NCI-H1694 treated with DMSO at 0.1 percent for 48 hours (cell line): ENCODE results near the gene SLC12A5.
"Not testable (repeated sequence)": the region's sequence is repeated elsewhere in the genome, so short reads cannot be mapped to it uniquely, and the experiment has no call there.

Experiments
- DNase-seq: peaks from one replicate; lab custom pipeline; 2025; lab: John Stamatoyannopoulos, UW

SLC12A5 gene

DNA sequence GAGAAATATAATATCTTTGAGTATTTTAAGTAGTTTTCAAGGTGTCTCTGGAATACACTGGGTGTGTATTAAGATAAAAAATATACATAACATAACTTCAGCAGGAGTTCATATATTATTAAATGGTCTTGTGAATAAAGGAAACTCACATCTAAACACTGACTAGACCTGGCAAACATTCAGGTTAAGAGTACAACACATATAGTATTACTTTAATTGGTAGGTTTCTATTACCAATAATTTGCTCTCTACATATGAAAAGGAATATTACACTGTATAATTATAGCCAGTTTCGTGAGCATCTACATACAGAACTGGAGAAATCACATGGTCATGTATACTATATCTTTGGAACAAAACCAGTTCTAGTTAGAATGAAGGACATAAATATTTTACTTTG lies 52.1 kb downstream of the SLC12A5 start:
- DNase-seq, result no peak

DNA sequence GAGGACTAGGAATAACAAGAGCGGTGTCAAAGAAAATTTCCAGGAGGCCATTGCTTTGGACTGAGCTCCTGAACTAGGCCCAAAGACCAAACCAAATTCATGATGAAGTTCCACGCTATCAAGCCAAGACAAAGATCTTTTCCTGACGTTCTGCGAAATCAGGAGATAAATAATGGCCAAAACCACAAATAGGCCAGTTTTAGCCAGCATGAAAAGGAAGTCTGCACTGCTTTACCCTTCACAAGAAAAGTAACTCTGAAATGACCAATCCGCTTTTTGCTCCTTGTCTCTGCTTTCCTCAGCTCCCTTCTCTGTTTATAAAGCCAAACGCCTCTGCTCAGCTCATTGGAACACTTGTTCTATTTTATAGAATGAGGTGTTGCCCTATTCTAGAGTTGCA lies 54.1 kb downstream of the SLC12A5 start:
- no peak for DNase-seq

DNA sequence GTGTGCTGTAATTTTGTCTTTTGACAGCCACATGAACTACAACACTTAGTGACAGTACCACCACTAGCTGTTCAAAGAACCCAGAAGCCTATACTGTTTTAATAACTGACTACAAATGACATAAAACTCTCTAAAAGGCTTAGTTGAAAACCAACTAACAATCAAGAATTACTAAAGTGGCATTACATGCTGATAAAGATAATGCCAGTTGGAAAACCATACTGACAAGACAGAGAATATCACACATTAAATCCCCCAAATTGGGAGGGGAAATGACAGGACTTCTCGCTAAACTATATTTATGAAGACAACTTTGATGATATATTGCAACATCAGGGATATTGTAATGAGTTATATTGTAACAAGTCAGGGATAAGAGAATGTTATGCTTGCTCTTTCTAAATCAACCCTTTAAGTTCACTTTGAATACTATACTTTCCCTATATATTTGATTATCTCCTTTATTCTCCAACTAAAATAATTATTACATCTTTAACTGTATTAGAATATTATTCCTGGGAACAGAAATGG lies 54.6 kb downstream of the SLC12A5 start:
- DNase-seq, result no peak

DNA sequence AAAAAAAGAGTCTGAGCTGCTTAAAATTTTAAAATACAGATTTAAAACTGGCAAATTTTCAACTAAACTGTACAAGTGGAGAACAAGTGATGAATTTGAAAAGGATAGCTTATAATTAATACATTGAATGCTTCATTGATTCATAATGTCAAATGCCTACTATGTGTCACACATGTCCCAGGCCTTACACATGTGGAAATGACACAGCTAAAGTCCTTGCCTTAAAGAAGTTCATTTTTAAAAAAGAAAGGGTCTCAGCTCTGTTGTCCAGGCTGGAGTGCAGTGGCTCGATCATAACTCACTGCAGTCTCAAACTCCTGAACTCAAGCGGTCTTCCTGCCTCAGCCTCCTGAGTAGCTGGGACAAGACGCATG lies 55.8 kb downstream of the SLC12A5 start:
- DNase-seq, result no peak

DNA sequence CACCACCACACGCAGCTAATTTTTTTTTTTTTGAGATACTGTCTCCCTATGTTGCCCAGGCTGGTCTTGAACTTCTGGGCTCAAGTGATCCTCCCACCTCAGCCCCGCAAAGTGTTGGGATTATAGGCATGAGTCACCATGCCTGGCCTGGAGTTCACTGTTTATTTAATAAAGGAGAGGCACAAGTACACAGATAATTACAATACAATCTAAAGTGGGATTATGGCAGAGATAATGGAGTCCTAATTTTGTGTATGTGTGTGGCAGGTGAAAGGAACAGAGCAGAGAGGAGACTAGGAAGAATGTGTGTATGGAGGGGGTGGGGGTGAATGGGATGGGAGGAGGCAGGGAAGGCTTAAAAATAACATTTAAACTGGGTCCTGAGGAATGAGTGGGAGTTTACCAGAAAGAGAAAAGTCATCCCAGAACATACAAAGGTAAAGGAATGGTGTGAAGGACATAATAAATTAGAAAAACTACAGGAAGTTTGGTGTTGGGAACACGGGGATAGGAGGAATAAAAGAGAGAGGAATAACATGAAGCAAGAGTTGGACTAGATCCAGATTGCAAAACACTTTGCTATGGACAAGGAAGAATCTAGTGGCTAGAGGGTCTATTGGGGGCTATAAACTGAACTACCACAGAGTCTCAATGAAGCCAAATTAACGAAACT lies 56.3 kb downstream of the SLC12A5 start:
- DNase-seq, result no peak

DNA sequence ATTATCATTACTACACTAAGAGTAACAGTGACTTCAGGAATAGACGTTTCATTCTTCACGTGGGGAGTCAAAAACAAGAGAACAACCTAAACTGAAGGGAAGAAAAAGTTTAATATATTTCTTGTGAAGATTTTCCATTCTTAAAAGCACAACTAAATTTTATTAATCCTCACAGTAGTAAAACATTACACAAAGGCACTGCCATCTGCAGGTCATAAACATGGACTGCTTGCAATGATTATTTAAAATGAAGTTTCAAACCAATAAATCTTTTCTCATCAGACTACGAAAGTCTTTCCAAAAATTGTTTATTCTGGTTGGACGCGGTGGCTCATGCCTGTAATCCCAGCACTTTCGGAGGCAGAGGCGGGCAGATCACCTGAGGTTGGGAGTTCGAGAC lies 58.1 kb downstream of the SLC12A5 start:
- DNase-seq, result peak; percentile 20

DNA sequence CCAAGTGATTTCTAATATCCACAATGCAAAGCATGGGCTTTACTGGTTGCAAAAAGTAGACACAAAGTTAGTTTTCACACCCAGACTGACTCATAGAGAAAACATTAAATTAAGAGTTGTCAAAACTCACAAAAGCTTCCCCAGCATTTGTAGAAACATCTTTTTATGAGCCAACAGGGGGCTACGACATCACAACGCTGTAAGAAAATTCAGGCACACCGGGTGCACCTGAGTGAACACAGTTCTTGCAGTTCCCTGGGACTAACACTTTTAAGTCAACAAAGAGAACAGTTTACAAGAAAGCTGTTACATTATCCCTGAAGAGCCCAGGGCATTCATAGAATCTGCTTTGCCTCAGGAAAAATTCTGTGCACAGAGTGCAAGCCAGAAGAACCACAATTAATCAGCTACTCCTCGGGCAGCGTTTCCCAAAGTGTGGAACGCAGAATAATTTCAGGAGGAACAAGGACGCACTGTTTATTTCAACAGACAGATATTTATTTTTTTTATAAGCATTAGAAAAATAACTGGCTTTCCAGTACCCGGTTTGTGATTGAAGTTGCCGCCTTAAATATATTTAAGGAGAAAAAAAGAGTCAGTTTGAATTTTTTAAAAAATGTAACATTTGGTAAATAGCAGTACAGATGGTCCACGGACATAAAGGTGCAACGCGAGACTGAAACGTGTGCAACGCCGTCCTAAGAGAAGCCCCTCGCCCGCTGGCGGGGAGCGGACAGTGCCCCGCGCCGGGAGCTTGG lies 59.6 kb downstream of the SLC12A5 start:
- no peak for DNase-seq

DNA sequence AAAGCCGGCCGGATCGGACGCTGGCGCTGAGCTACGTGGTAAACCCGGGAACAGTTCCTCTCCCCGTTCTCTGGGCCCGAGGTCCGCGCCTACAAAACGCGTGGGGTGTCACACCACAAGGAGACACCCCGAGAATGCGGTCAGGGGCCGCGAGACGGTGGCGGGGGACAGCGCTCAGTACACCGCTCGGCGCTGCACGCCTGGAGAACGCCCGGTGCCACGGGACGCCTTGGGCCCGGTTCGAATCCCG lies 60.1 kb downstream of the SLC12A5 start:
- no peak for DNase-seq

DNA sequence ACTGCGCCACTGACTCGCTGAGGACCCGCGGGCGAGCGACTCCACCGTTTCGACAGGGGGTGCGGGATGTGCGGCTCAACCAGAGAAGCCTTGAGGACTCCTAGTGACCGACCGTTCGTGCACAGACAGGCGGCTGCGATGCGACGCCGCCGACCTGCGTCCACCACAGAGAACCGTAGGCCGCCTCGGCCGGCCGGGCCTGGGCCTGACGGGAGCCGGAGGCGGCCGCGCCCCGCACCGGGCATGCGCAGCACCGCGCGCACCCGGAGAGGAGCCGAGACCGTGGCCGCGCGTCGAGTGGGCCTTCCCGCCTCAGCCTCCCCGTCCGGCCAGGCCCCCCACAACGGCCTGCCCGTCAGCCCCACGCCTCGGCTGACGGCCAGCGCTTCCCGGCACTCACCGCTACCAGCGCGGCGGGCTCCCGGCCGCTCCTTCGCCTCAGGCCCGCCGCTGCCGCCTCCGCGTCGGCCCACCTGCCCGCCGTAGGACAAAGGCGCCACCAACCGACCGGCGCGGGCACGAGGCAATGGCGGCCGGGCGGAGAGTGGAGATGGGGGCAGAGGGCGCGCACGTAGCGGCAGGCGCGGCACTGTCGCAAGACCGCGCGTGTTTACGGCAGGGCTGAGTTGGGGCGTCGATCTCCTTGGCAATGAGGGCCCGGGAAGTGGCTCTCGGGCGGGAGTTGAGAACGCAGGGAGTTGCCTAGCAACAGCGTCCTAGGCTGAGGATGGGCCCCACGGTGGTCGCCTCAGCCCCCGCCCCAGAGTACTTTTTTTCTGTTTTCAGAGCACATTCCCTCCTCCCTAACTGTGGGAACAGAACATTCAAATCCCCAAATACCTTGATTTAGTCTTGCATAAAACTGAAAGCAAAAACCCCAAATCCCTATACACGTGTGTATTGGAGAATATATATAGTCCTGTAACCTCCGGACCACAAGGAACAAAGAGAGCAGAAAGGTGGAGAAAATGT lies 60.7 kb downstream of the SLC12A5 start, which contains the start of gene NCOA5:
TSS of gene NCOA5 (minus strand) at position 546 of the 972 bp plus-strand sequence. CDS start 10,538 bp downstream, outside the sequence.
- peak; percentile 84 for DNase-seq

DNA sequence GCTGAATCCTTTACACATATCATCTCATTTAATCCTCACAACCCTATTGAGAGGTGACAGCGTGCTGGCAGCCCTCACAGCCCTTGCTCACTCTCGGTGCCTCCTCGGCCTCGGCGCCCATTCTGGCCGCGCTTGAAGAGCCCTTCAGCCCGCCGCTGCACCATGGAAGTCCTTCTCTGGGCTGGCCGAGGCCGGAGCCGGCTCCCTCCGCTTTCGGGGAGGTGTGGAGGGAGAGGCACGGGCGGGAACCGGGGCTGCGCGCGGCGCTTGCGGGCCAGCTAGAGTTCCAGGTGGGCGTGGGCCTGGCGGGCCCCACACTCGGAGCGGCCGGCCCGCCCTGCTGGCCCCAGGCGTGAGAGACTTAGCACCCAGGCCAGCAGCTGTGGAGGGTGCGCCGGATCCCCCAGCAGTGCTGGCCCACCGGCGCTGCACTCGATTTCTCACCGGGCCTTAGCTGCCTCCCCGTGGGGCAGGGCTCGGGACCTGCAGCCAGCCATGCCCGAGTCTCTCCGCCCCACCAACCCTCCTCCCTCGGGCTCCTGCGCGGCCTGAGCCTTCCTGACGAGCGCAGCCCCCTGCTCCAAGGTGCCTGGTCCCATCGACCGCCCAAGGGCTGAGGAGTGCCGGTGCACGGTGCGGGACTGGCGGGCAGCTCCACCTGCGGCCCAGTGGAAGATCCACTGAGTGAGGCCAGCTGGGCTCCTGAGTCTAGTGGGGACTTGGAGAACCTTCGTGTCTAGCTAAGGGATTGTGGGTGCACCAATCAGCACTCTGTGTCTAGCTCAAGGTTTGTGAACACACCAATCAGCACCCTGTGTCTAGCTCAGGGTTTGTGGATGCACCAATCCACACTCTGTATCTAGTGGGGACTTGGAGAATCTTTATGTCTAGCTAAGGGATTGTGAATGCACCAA lies 62.9 kb downstream of the SLC12A5 start:
- DNase-seq, result not testable (repeated sequence)

DNA sequence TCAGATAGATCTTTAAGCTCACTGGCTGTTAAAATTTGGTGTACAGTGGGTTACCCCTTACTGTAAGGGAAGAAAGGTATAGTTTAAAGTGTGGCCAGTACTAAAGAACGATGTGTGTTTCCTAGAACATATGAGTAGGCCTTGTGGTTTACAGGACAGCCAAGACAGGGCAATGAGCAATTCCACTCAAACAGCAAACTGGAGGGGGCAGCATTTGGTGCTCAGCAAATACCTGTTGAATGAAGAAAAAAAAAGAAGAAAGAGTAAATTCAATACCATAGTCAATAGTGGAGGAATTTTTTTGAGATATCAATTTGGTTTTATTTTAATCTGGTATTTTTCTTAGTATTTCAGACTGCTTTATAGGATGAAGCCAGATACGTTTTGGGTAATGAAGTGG lies 64.5 kb downstream of the SLC12A5 start:
- no peak for DNase-seq

DNA sequence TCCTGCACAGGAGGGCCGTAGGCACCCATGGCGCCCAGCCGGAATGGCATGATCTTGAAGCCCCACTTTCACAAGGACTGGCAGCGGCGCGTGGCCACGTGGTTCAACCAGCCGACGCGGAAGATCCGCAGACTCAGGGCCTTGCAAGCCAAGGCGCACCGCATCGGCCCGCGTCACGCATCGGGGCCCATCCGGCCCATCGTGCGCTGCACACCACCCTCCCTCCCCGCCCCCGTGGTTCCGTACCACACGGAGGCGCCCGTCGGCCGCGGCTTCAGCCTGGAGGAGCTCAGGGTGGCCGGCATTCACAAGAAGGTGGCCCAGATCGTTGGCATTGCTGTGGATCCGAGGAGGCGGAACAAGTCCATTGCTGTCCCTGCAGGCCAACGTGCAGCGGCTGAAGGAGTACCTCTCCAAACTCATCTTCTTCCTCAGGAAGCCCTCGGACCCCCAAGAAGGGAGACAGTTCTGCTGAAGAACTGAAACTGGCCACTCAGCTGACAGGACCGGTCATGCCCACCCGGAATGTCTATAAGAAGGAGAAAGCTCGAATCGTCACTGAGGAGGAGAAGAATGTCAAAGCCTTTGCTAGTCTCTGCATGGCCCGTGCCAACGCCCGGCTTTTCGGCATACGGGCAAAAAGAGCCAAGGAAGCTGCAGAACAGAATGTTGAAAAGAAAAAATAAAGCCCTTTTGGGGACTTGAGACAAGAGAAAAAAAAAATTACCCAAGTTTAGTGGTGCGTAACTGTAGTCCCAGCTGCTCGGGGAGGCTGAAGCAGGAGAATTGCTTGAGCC lies 70.7 kb downstream of the SLC12A5 start:
- DNase-seq, result no peak

DNA sequence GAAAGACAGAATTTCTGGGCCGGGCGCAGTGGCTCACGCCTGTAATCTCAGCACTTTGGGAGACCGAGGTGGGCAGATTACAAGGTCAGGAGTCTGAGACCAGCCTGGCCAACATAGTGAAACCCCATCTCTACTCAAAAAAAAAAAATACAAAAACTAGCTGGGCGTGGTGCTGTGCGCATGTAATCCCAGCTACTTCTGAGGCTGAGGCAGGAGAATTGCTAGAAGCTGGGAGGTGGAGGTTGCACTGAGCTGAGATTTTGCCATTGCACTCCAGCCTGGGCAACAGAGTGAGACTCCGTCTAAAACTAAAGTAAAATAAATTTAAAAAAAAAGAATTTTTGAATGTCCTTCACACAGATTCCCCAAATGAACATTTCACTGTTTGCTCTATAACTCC lies 71.4 kb downstream of the SLC12A5 start:
- DNase-seq, result not testable (repeated sequence)

DNA sequence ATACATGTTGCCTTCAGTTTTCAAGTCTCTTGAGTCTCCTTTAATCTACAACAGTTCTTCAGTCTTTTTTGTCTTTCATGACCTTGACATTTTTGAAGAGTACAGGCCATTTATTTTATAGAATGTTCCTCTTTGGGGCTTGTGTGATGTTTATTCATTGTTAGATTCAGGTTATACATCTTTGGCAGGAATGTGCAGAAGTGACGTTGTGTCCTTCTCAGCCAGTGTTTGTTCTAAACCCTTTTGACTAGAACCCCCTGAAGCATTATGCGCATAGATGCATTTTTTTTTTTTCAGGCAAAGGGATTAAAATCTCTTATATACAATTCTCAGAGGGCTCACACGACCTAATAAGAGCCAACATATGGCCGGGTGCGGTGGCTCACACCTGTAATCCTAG lies 72.0 kb downstream of the SLC12A5 start:
- DNase-seq, result no peak

DNA sequence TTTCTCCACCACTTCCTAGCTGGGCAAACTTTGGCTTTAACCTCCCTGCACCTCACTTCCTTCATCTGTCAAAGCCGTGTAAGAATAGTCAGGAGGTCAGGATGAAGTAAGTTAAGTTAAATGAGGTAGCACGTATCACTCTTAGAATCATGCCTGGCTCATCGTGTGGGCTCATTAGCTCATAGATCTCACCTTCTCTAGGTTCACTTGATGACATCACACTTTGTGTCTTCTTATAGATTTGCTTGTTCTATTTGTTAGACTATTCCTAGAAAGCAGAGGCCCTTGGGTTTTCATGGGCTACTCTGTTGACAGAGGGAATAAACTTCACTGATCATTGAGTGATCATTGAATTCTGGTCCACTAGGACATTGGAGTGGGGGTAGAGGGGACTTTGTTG lies 72.9 kb downstream of the SLC12A5 start:
- DNase-seq, result no peak

DNA sequence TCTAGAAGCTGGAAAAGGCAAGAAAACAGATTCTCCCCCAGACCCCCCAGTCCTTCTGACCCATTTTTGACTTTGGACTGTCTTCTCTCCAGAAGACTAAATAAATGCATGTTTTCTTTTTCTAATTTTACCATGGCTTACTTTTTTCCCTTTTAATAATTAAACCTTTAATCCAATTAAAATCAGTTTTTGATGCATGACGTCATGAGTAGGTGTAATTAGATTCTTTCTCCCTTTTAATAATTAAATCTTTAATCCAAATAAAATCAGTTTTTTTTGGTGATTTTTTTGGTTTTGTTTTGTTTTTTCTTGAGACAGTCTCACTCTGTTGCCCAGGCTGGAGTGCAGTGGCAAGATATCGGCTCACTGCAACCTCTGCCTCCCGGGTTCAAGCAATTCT lies 73.9 kb downstream of the SLC12A5 start:
- no peak for DNase-seq

DNA sequence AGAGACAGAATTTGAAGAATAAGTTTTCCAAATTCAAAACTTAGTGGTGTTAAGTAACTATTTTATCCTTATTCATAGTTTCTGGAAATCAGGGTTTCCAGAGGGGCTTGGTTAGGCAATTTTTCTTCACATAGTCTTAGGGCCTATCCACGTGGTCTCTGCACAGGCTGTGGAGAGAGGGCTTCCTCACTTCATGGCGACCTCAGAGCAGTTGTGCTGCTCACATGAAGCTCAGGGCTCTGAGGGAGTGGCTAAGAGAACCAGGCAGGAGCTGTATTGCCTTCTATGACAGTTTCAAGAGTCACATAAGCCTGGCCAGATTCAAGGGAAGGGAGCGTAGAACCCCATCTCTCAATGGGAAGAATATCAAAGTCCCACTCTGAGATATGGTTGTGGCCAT lies 75.2 kb downstream of the SLC12A5 start:
- DNase-seq, result no peak

DNA sequence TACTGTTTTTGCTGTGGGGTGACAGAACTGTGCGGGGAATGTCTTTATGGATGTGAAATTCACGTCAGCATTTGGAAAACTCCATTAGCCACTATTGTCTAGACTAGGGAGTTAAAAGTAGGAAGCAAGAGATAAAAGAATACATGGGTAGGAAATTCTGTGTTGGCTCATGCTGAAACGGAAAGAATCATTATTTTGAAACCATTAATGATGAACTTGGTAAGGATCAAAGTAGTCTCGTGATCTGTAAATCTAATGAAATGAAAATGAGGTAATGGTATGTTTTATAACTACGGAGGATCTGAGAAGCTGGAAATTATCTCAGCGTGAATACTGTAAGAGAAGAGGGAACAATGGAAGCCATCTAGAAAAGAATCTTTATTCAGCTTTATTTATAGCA lies 78.0 kb downstream of the SLC12A5 start:
- DNase-seq, result no peak

DNA sequence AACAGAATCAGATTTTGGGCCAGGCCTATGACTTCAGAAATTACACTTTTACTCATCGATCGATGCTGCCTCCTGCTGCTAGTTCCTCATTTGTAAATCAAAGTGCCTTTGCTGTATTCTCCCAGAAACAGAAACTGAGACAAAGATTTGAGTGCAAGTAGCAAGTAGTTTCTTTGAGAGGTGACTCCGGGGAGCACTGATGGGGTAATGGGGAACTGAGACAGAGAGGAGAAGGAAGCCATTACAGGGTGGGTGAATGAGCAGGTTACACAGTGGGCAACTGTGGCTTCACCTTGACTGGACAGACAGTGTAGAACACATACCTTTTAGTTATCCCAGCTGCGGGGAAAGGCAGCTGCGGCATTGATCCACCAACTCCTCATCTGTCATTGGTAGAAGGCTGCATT lies 79.4 kb downstream of the SLC12A5 start:
- no peak for DNase-seq

DNA sequence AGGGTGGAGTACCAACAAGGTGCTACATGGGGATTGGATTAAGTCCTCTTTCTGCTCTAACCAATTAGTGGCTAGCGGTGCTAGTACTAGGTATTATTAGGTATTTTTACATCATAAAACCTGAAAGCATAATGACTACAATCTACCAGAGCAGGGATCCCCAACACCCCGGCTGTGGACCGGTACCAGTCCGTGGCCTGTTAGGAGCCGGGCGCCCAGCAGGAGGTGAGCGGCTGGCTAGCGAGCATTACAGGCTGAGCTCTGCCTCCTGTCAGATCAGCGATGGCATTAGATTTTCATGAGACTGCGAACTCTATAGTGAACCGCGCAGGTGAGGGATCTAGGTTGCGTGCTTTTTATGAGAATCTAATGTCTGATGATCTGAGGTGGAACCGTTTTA lies 80.0 kb downstream of the SLC12A5 start:
- DNase-seq, result no peak
